H1 (cell line): Measurements from ENCODE around the gene TMPRSS12. TPM values are rescaled to one million over a fixed set of nuclear protein-coding genes. Genes with fewer than 3 reads are reported as not detected.

Experiments used
- CHD1 ChIP-seq: IDR thresholded peaks from 2 replicates; pipeline ENCODE4 v1.6.1; 2012; ENCODE audit warnings: low read depth, low read length, improper control_type of control experiment
- CHD7 ChIP-seq: fragments of 300-600 bp; sonication (generic); IDR thresholded peaks from 2 replicates; pipeline ENCODE4 v1.7.1; 2012; ENCODE audit warnings: low read length, moderate library complexity, mild to moderate bottlenecking, inconsistent platforms; ENCODE audit not compliant: insufficient replicate concordance
- PHF8 ChIP-seq: fragments of 200-600 bp; sonication (generic); conservative IDR thresholded peaks from 2 replicates; pipeline ENCODE4 v1.7.1; 2012; ENCODE audit warnings: low read depth, mild to moderate bottlenecking, inconsistent platforms, low read length, moderate library complexity
- POLR2A ChIP-seq, 2 experiments: IDR thresholded peaks; 1 replicate in 1 of 2; 2 replicates in 1 of 2; pipeline ENCODE4 v1.6.1; 2011; ENCODE audit warnings: low read depth in 2 of 2, low read length in 2 of 2, mild to moderate bottlenecking in 2 of 2; ENCODE audit errors: control extremely low read depth in 1 of 2
- RAD21 ChIP-seq, 2 experiments: IDR thresholded peaks in 1 of 2; conservative IDR thresholded peaks in 1 of 2; 2 replicates each; pipeline ENCODE4 v1.6.1; 2011; ENCODE audit warnings: low read depth in 2 of 2, low read length in 2 of 2, improper control_type of control experiment in 1 of 2, inconsistent platforms in 1 of 2, mild to moderate bottlenecking in 1 of 2, moderate library complexity in 1 of 2
- SIN3A ChIP-seq, 2 experiments: IDR thresholded peaks in 1 of 2; conservative IDR thresholded peaks in 1 of 2; 2 replicates each; pipeline ENCODE4 v1.6.1; 2011 to 2012; ENCODE audit warnings: low read length in 2 of 2, improper control_type of control experiment in 1 of 2, low read depth in 1 of 2, mild to moderate bottlenecking in 1 of 2
- TAF7 ChIP-seq: optimal IDR thresholded peaks from 2 replicates; pipeline ENCODE3; 2011; ENCODE audit warnings: low read depth, mild to moderate bottlenecking, inconsistent platforms, low read length, moderate library complexity, borderline replicate concordance
- polyA plus RNA-seq, 7 experiments: library from polyadenylated mRNA; depleted of rRNA in 3 of 7; stranded (reverse) in 5 of 7; unstranded in 2 of 7; fragments of >200 nt in 5 of 7; fragments of 200-250 nt in 2 of 7; gene quantifications; 1 replicate in 5 of 7; 2 replicates in 1 of 7; 4 replicates in 1 of 7; pipeline versions ENCODE4 v1.2.1 to v1.2.3, GENCODE V29; 2011 to 2013; ENCODE audit warnings: missing spikeins in 2 of 7, mixed read lengths in 2 of 7
- total RNA-seq: library from RNA; stranded (reverse); fragmentation: NEBNext Ultra II Directional; extraction: Animal tissue kit (Norgen Biotek cat#: 25700); gene quantifications from 2 replicates; pipeline ENCODE4 v1.2.1, GENCODE V29; 2021
- TF ChIP-seq, protein P1 (sequence below): IDR thresholded peaks from 2 replicates; pipeline ENCODE4 v1.6.1; 2012; ENCODE audit warnings: inconsistent platforms

Gene TMPRSS12
- total and polyA plus RNA-seq, 2 of the 8 experiments (the other 6 are each of a cell fraction or from before 2014, with no cell fraction given): not detected

DNA sequence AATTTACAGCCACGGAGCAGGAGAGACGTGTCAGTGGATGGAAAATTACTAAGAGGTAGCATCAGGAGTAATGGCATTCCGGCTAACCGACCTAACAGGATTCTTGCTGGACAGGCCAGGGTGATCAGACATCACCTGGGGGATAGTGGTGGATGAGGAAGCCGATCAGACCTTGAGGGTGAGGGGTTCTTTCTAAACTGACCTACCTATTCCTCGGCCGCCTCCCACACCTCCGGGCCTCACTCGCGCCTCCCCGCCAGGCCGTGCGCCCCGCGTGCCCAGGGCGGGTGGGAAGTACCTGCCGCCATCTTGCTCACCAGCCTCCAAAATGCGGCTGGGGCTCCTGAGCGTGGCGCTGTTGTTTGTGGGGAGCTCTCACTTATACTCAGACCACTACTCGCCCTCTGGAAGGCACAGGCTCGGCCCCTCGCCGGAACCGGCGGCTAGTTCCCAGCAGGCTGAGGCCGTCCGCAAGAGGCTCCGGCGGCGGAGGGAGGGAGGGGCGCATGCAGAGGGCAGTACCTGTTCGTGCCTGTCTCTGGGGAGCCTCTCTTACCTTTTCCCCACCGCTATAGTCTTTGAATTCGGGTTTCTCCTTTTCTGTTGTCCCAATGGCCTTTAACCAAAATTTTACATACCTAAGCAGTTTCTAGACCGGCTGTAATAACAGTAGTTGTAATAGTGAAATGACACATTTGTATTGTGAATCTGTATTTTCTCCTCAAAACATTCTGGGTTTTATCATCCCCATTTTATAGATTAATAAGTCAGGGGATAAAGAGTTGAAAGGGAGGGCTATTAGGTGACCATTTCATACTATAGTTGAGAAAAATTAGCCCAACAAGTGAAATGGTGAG is at the start of gene TMPRSS12 (continued):
- TF ChIP-seq TAF7 (peak; percentile 24), RAD21 (IDR thresholded peaks at IDR 0.05 in 1 of 2, conservative IDR thresholded peaks at IDR 0.05 in 1 of 2; ENCODE audit: low read depth in 2 of 2, low read length in 2 of 2) (peak; percentile 68 to 74), CHD7 (no peak), POLR2A (IDR thresholded peaks at IDR 0.05; ENCODE audit: control extremely low read depth in 1 of 2, low read depth in 2 of 2, low read length in 2 of 2) (peak in 1 of 2 experiments; percentile 37; a peak in 1 of 3 replicates), CHD1 (no peak), SIN3A (conservative IDR thresholded peaks at IDR 0.05 in 1 of 2, IDR thresholded peaks at IDR 0.05 in 1 of 2; ENCODE audit: low read depth in 1 of 2, low read length in 2 of 2) (0 out of 4 replicates have a peak, but pooled peaks of 1 of the 2 experiments have one; percentile 24), PHF8 (peak; percentile 47; the same call in 1 of the 2 replicates)
- TF ChIP-seq, protein P1, sequence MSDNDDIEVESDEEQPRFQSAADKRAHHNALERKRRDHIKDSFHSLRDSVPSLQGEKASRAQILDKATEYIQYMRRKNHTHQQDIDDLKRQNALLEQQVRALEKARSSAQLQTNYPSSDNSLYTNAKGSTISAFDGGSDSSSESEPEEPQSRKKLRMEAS: peak; percentile 96
